ENCODE results near the gene ZNF620. TPM values are rescaled to one million over a fixed set of nuclear protein-coding genes. Genes with fewer than 3 reads are reported as not detected.
A peak's percentile ranks its signal among the peaks of the same experiment; 100 is the strongest.

Gene ZNF620
- polyA plus RNA-seq, 3 donors = 0.27 to 0.67 (median 0.37) TPM

DNA sequence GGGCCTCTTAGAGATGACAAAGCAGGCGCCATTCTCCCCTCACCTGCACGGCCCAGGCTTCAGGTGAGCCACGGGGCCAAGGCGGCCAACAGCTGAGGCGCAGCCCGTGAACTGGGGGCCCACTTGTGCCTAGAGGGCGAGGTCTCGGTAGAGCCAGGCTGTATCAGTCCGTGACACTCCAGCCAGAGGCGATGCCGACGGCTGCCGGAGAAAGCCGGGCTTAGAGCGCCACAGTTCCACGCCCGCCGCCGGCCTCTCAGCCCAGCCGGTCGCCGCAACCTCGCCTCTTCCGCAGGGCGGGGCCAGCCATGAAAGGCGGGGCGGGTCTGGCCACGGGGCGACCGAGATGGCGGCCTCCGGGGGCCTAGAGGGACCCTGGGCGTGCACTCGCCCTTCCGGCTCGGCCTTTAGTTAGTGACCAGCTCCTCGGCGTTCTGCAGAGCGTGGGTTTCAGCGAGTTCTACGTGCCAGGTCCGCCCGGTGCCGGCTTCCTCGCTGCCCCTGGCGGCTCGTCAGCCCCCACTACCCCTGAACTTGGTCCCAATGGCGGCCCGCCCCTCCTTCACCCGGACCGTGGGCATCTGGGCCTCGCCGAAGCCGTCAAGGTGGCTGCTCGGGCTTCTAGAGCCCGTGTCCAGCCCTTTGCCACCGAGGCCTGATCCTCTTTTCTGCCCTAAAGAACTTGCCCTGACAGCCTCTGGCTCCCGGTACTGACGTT, 18.9 kb downstream of the ZNF620 start, which contains the start of gene ZNF621:
TSS of gene ZNF621 (plus strand) at position 393 of the 718 bp plus-strand sequence. CDS start 881 bp downstream, outside the sequence.
- WGBS (ENCODE audit: insufficient coverage) = under 1% methylated on average over 56 of the region's 59 CpGs
- intact Hi-C loops (cut with micrococcal nuclease) = loop anchor here in 1 of 2 donors (10.0 kb wide), 1 partner anchor 50 kb away; the partner anchor contains the start of gene ZNF619
- peaks cover 0 to 3% (median 0%) of the 10 kb centered on the region in 7 donors for H3K9me3 Mint-ChIP-seq
- H3K4me1 Mint-ChIP-seq = peaks cover 26% of the 10 kb centered on the region
- peaks cover 14 to 21% of the 10 kb centered on the region in 2 donors for H3K4me1 ChIP-seq (ENCODE audit: control insufficient read depth in 1 of 2, insufficient read depth in 2 of 2, low read length in 2 of 2)
- peak within 1 kb of the TSS; percentile 95 for H3K9ac ChIP-seq (ENCODE audit: insufficient read depth, low read length, poor library complexity, severe bottlenecking)
- H3K4me3 Mint-ChIP-seq = peak within 1 kb of the TSS; percentile 91 to 97
- H3K9me3 ChIP-seq (replicated peaks in 1 of 2; ENCODE audit: control insufficient read depth in 1 of 2, insufficient read depth in 1 of 2, low read length in 2 of 2) = no peaks in the 10 kb centered on the region
- H3K27me3 Mint-ChIP-seq (ENCODE audit: low read depth in 3 of 3) = peaks cover 0 to 3% (median 2%) of the 10 kb centered on the region in 3 donors
- no peak for TF ChIP-seq CTCF (IDR thresholded peaks at IDR 0.05)
- no peaks in the 10 kb centered on the region for H3K27me3 ChIP-seq (ENCODE audit: control insufficient read depth in 2 of 2, insufficient read depth in 2 of 2, low read length in 2 of 2)
- peaks cover 13 to 20% of the 10 kb centered on the region in 2 donors for H3K36me3 ChIP-seq (replicated peaks in 1 of 2; ENCODE audit: control insufficient read depth in 1 of 2, insufficient read depth in 2 of 2, low read length in 2 of 2)
- peaks cover 24% of the 10 kb centered on the region for H3K79me2 ChIP-seq (ENCODE audit: insufficient read depth, low read length)
- peak within 1 kb of the TSS; percentile 99 for H2AFZ ChIP-seq (ENCODE audit: insufficient read depth, low read depth, low read length, poor library complexity, severe bottlenecking)
- peak within 1 kb of the TSS; percentile 52 to 96 for H3K27ac ChIP-seq (ENCODE audit: low read depth in 1 of 2, low read length in 2 of 2)
- H3K36me3 Mint-ChIP-seq = peaks cover 31 to 32% of the 10 kb centered on the region in 2 donors
- peak within 1 kb of the TSS; percentile 90 to 97 (median 93) for H3K27ac Mint-ChIP-seq
- peak within 1 kb of the TSS; percentile 91 for H3K4me2 ChIP-seq (replicated peaks; ENCODE audit: extremely low read depth, low read length, poor library complexity, severe bottlenecking)
- H4K20me1 ChIP-seq (ENCODE audit: insufficient read depth, low read length) = no peaks in the 10 kb centered on the region
- peak within 1 kb of the TSS; percentile 59 to 95 (median 92) for H3K4me3 ChIP-seq (replicated peaks in 1 of 3; ENCODE audit: low read depth in 2 of 3, low read length in 3 of 3)
- peak; percentile 72 to 82 (median 79) for DNase-seq

DNA sequence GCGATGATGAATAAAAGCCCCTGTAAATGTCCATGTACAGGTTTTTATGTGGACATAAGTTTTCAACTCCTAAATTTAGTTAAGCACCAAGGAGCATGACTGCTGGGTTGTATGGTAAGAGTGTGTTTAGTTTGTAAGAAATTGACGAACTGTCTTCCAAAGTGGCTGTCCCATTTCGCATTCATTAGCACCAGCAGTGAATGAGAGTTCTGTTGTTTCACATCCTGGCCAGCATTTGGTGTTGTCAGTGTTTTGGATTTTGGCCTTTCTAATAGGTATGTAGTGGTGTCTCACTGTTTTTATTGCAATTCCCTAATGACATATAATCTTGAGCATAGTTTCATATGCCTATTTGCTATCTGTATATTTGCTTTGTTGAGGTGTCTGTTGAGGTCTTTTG, 22.6 kb downstream of the ZNF620 start:
- H3K36me3 Mint-ChIP-seq = peaks cover 66 to 69% of the 10 kb centered on the region in 2 donors
- Histone ChIP-seq H2AFZ (ENCODE audit: insufficient read depth, low read depth, low read length, poor library complexity, severe bottlenecking) (no peak overlapping the region), H3K36me3 (replicated peaks in 1 of 2; ENCODE audit: control insufficient read depth in 1 of 2, insufficient read depth in 2 of 2, low read length in 2 of 2) (peaks cover 50 to 57% of the 10 kb centered on the region in 2 donors), H3K9me3 (replicated peaks in 1 of 2; ENCODE audit: control insufficient read depth in 1 of 2, insufficient read depth in 1 of 2, low read length in 2 of 2) (peaks cover 19 to 22% of the 10 kb centered on the region in 2 donors), H3K4me3 (replicated peaks in 1 of 3; ENCODE audit: low read depth in 2 of 3, low read length in 3 of 3) (no peak overlapping the region), H3K27ac (ENCODE audit: low read depth in 1 of 2, low read length in 2 of 2) (no peak overlapping the region), H3K27me3 (ENCODE audit: control insufficient read depth in 2 of 2, insufficient read depth in 2 of 2, low read length in 2 of 2) (no peaks in the 10 kb centered on the region), H3K4me2 (replicated peaks; ENCODE audit: extremely low read depth, low read length, poor library complexity, severe bottlenecking) (no peak overlapping the region), H3K4me1 (ENCODE audit: control insufficient read depth in 1 of 2, insufficient read depth in 2 of 2, low read length in 2 of 2) (peaks cover 14 to 21% of the 10 kb centered on the region in 2 donors), H3K9ac (ENCODE audit: insufficient read depth, low read length, poor library complexity, severe bottlenecking) (no peak overlapping the region), H4K20me1 (ENCODE audit: insufficient read depth, low read length) (no peaks in the 10 kb centered on the region), H3K79me2 (ENCODE audit: insufficient read depth, low read length) (peaks cover 24% of the 10 kb centered on the region)
- no peak overlapping the region for H3K4me3 Mint-ChIP-seq
- TF ChIP-seq CTCF (IDR thresholded peaks at IDR 0.05) = no peak
- no peak for DNase-seq
- H3K4me1 Mint-ChIP-seq = peaks cover 26% of the 10 kb centered on the region
- no peaks in the 10 kb centered on the region for H3K27me3 Mint-ChIP-seq (ENCODE audit: low read depth in 3 of 3)
- intact Hi-C loops (cut with micrococcal nuclease) = loop anchor here in 1 of 2 donors (10.0 kb wide), 1 partner anchor 54 kb away; the partner anchor contains the start of gene ZNF619
- WGBS (ENCODE audit: insufficient coverage) = 100% methylated on average over 2 of the region's 3 CpGs
- peaks cover 21 to 30% (median 27%) of the 10 kb centered on the region in 7 donors for H3K9me3 Mint-ChIP-seq
- H3K27ac Mint-ChIP-seq = no peak overlapping the region

All from CD14-positive monocyte (primary cell).